Measurements from ENCODE around the gene FGGY. TPM values are rescaled to one million over a fixed set of nuclear protein-coding genes. Genes with fewer than 3 reads are reported as not detected.
A peak's percentile ranks its signal among the peaks of the same experiment; 100 is the strongest.
"Not testable (repeated sequence)": the region's sequence is repeated elsewhere in the genome, so short reads cannot be mapped to it uniquely, and the experiment has no call there.

The FGGY gene
- total RNA-seq, 1 donor from 2014 or later = 12.6 TPM

DNA sequence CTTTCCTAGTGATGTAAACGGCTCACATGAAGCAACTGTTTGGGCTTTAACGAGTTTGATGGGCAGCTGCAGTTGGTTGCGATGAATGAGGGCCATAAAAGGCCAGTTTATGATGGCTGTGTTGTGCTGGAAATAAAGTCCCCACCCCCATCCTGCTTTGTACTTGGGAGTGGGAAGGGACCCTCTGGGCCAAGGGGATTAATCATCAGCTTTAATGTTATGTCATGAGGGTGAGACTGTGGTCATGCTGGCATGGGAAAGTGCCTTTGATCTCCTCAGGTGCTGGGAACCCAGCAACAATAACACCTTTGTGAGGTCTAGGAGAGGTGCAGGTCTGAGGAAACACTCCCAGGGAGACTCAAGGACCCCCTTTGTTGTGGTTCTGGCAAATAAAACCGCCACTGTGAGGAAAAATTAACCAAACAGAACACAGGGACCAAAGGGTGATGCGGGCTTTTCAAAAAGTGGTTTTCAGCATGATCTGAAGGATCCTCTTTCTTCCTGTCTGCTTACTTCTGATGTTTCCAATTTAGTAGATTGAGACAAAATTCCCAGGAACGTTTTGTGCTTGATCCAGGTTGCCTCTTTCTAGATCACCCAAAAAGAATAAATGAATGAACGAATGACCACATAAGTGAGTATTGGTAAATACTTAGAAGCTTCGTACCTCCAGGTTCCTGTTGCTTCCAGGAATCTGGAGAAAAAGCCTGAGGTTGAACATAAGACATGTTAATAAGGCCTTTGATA lies 260.1 kb downstream of the FGGY start:
- Mint-ChIP-seq H3K27me3 (no peaks in the 10 kb centered on the region), H3K27ac (peak overlapping the region; percentile 43), H3K4me3 (peak overlapping the region; percentile 41), H3K36me3 (peaks cover 25% of the 10 kb centered on the region), H3K9me3 (peaks cover 10% of the 10 kb centered on the region), H3K4me1 (ENCODE audit: unreplicated experiment) (peaks cover 48% of the 10 kb centered on the region)
- TF ChIP-seq, protein P1, sequence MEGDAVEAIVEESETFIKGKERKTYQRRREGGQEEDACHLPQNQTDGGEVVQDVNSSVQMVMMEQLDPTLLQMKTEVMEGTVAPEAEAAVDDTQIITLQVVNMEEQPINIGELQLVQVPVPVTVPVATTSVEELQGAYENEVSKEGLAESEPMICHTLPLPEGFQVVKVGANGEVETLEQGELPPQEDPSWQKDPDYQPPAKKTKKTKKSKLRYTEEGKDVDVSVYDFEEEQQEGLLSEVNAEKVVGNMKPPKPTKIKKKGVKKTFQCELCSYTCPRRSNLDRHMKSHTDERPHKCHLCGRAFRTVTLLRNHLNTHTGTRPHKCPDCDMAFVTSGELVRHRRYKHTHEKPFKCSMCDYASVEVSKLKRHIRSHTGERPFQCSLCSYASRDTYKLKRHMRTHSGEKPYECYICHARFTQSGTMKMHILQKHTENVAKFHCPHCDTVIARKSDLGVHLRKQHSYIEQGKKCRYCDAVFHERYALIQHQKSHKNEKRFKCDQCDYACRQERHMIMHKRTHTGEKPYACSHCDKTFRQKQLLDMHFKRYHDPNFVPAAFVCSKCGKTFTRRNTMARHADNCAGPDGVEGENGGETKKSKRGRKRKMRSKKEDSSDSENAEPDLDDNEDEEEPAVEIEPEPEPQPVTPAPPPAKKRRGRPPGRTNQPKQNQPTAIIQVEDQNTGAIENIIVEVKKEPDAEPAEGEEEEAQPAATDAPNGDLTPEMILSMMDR (conservative IDR thresholded peaks at IDR 0.05) = no peak
- DNase-seq (ENCODE audit: extremely low spot score, unreplicated experiment) = no peak

DNA sequence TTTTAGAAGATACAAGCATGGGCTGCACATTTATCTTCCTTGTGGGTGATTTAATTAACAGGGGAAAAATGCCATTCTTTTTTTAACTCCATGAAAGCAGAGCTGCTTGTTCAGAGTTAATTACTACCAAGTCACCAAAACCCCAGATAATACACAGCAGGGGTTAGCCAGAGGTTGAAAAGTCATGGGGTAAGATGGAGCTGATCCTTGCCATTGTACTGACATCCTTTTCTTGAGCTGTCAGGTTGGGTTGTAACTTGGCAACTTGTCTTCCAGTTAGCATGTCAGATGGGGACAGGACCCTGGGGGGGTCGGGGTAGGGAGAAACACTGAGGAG lies 260.6 kb downstream of the FGGY start:
- TF ChIP-seq, protein P1 (conservative IDR thresholded peaks at IDR 0.05) = no peak
- peaks cover 25% of the 10 kb centered on the region for H3K36me3 Mint-ChIP-seq
- no peak for DNase-seq (ENCODE audit: extremely low spot score, unreplicated experiment)
- peak overlapping the region; percentile 43 for H3K27ac Mint-ChIP-seq
- H3K4me3 Mint-ChIP-seq = no peak overlapping the region
- no peaks in the 10 kb centered on the region for H3K27me3 Mint-ChIP-seq
- H3K4me1 Mint-ChIP-seq (ENCODE audit: unreplicated experiment) = peaks cover 46% of the 10 kb centered on the region
- peaks cover 10% of the 10 kb centered on the region for H3K9me3 Mint-ChIP-seq

DNA sequence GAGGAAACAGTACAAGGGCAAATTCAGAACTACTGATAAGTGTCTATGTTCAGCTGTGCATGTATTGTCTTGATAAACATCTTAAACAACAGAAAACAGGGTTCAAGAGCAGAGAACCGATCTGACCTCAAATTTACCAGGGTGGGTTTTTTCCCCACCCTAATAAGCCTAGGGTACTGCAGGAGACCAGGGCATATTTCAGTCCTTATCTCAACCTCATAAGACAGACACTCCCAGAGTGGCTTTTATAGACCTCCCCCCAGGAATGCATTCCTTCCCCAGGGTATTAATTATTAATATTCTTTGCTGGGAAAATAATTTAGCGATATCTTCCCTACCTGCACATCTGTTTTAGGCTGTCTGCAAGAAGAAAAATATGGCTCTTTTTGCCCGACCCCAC lies 261.7 kb downstream of the FGGY start:
- peaks cover 36% of the 10 kb centered on the region for H3K4me1 Mint-ChIP-seq (ENCODE audit: unreplicated experiment)
- H3K4me3 Mint-ChIP-seq; H3K27ac Mint-ChIP-seq; H3K27me3 Mint-ChIP-seq; H3K9me3 Mint-ChIP-seq; DNase-seq (ENCODE audit: extremely low spot score, unreplicated experiment): not testable (repeated sequence)
- H3K36me3 Mint-ChIP-seq = peaks cover 27% of the 10 kb centered on the region

DNA sequence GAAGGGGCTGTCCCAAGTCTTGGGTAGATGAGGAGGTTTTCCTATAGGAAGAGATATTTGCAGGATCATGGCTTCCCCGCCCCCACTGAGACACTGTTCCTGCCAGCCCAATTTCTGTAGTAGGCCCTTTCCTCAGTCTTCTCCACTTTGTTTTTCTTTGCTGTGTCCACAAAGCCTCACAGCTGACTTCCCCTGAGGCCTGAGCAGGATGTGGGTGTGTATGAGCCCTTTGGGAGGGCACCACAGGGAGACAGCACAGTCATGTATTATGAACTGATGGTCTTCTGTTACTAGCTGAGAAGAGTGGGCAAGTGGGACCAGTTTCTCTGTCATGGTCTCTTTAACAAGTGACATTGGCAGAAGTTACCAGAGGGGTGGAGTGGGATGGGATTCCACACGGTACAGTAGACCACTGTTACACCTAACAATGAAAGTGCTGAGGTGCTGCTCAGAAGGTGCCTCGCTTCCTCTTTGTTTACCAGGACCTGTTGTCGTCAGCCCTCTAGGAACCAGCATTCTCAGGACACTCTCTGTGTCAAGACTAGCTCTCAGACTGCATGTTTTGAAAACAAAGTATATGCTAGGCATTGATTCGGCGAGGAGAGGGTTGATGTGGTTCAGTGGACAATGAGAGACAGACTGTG lies 264.0 kb downstream of the FGGY start:
- no peak overlapping the region for H3K27ac Mint-ChIP-seq
- peaks cover 10% of the 10 kb centered on the region for H3K9me3 Mint-ChIP-seq
- peaks cover 27% of the 10 kb centered on the region for H3K36me3 Mint-ChIP-seq

DNA sequence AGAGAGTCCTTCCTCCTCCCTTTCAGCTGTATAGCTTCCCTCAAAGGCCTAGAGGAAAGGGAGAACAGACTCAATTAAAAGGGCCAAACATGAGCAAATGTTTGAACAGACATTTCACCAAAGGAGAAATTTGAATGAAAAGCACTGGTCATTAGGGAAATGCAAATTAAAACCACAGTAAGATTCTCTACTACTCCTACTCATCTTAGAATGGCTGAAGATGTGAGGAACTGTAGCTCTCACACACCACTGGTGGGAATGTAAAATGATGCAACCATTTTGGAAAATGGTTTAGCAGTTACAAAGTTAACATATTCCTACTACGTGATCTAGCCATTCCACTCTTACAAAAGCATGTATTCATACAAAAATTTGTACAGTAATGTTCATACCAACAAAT lies 264.9 kb downstream of the FGGY start:
- TF ChIP-seq, protein P1 (conservative IDR thresholded peaks at IDR 0.05) = no peak

More for the DNA sequence above, 264.0 kb downstream of the FGGY start:
- DNase-seq (ENCODE audit: extremely low spot score, unreplicated experiment) = no peak
- H3K4me1 Mint-ChIP-seq (ENCODE audit: unreplicated experiment) = peaks cover 17% of the 10 kb centered on the region
- no peaks in the 10 kb centered on the region for H3K27me3 Mint-ChIP-seq
- TF ChIP-seq, protein P1 (conservative IDR thresholded peaks at IDR 0.05) = no peak
- H3K4me3 Mint-ChIP-seq = no peak overlapping the region

DNA sequence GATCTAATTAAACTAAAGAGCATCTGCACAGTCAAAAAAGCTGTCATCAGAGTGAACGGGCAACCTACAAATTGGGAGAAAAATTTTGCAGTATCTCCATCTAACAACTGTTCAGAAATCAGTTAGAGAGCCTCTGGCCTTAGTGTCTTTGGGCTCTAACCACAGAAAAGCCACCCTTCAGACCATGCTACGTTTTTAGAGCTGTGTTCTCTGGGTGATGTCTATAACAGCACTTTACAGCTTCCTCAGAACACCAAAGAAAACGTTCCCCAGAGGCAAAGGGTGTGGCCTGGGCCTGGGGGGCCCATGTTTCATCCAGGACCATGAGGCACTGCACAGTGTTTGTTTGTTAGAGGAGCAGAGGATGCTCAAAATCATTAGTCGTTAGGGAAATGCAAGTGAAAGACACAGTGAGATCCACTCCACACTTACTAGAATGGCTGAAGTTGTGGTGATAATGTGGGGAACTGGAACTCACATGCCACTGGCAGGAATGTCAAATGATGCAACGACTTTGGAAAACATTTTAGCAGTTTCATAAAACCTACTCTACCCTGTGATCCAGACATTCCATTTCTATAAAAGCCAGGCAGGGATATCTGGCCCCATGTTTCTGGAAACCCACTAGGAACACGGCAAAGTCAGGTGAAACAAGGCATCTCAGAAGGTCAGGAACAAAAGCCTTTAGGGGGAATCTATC lies 267.4 kb downstream of the FGGY start:
- TF ChIP-seq, protein P1 (conservative IDR thresholded peaks at IDR 0.05) = no peak
- H3K4me3 Mint-ChIP-seq = no peak overlapping the region

More for the DNA sequence above, 264.9 kb downstream of the FGGY start:
- Mint-ChIP-seq H3K36me3 (peaks cover 23% of the 10 kb centered on the region), H3K27ac (no peak overlapping the region), H3K4me3 (no peak overlapping the region), H3K27me3 (no peaks in the 10 kb centered on the region), H3K9me3 (peaks cover 10% of the 10 kb centered on the region), H3K4me1 (ENCODE audit: unreplicated experiment) (peaks cover 10% of the 10 kb centered on the region)
- DNase-seq (ENCODE audit: extremely low spot score, unreplicated experiment) = no peak

More for the DNA sequence above, 267.4 kb downstream of the FGGY start:
- no peak for DNase-seq (ENCODE audit: extremely low spot score, unreplicated experiment)
- Mint-ChIP-seq H3K27ac (no peak overlapping the region), H3K4me1 (ENCODE audit: unreplicated experiment) (no peaks in the 10 kb centered on the region), H3K36me3 (peaks cover 10% of the 10 kb centered on the region), H3K27me3 (no peaks in the 10 kb centered on the region), H3K9me3 (no peaks in the 10 kb centered on the region)

All from type B pancreatic cell (in vitro differentiated cells).